Subcutaneous abdominal adipose tissue (tissue), 5 donors: ENCODE results near the gene SLC9A8.
"Not testable (repeated sequence)": the region's sequence is repeated elsewhere in the genome, so short reads cannot be mapped to it uniquely, and the experiment has no call there.

ENCODE experiments used
- H3K27ac ChIP-seq: one replicate; pipeline ENCODE4 v1.7.0; 2013; ENCODE audit warnings: low read depth, mild to moderate bottlenecking, inconsistent platforms, low read length, moderate library complexity
- H3K27me3 ChIP-seq, 5 donors: one replicate each; pipeline ENCODE4 v1.7.0; 2013; ENCODE audit warnings: low read length in 5 of 5, inconsistent platforms in 1 of 5; ENCODE audit not compliant: control insufficient read depth in 5 of 5, insufficient read depth in 4 of 5
- H3K36me3 ChIP-seq, 5 donors: one replicate each; pipeline ENCODE4 v1.7.0; 2013; ENCODE audit warnings: low read length in 5 of 5; ENCODE audit not compliant: control insufficient read depth in 5 of 5, insufficient read depth in 5 of 5
- H3K4me1 ChIP-seq, 5 donors: one replicate each; pipeline ENCODE4 v1.7.0; 2013; ENCODE audit warnings: low read length in 5 of 5, mild to moderate bottlenecking in 3 of 5, moderate library complexity in 1 of 5; ENCODE audit not compliant: control insufficient read depth in 5 of 5, insufficient read depth in 5 of 5
- H3K4me3 ChIP-seq, 5 donors: one replicate each; pipeline ENCODE4 v1.7.0; 2013; ENCODE audit warnings: low read length in 5 of 5, low read depth in 1 of 5
- H3K9ac ChIP-seq, 5 donors: one replicate each; pipeline ENCODE4 v1.7.0; 2013; ENCODE audit warnings: low read length in 5 of 5, mild to moderate bottlenecking in 4 of 5, moderate library complexity in 3 of 5
- H3K9me3 ChIP-seq, 5 donors: one replicate each; pipeline ENCODE4 v1.7.0; 2013; ENCODE audit warnings: low read length in 5 of 5; ENCODE audit not compliant: control insufficient read depth in 5 of 5
- donor health status: healthy.
- donor health status: healthy.
- donor health status: healthy.
- donor health status: healthy.
- donor health status: healthy.

Gene SLC9A8

GRCh38 chr20:49775229-49775693, 37.4 kb upstream of the SLC9A8 start:
- no peaks in the 10 kb centered on the region for H3K36me3 ChIP-seq
- H3K4me1 ChIP-seq, result peaks cover 6 to 39% (median 35%) of the 10 kb centered on the region in 5 donors
- no peaks in the 10 kb centered on the region for H3K9me3 ChIP-seq
- no peak overlapping the region for H3K4me3 ChIP-seq
- peak overlapping the region; percentile 59 for H3K27ac ChIP-seq
- peak overlapping the region in 1 of 5 donors; percentile 71 for H3K9ac ChIP-seq
- H3K27me3 ChIP-seq, result no peaks in the 10 kb centered on the region

- Histone ChIP-seq H3K36me3 (no peaks in the 10 kb centered on the region), H3K27me3 (no peaks in the 10 kb centered on the region), H3K9ac (no peak overlapping the region), H3K27ac (no peak overlapping the region), H3K4me3 (no peak overlapping the region), H3K4me1 (peaks cover 0 to 20% (median 16%) of the 10 kb centered on the region in 5 donors), H3K9me3 (no peaks in the 10 kb centered on the region)
Observed at GRCh38 chr20:49779972-49780371, 32.7 kb upstream of the SLC9A8 start.

GRCh38 chr20:49781676-49782075, 31.0 kb upstream of the SLC9A8 start:
- H3K36me3 ChIP-seq, result no peaks in the 10 kb centered on the region
- no peak overlapping the region for H3K4me3 ChIP-seq
- no peaks in the 10 kb centered on the region for H3K27me3 ChIP-seq
- no peak overlapping the region for H3K27ac ChIP-seq
- H3K9me3 ChIP-seq, result no peaks in the 10 kb centered on the region
- H3K4me1 ChIP-seq, result peaks cover 0 to 5% (median 3%) of the 10 kb centered on the region in 5 donors
- H3K9ac ChIP-seq, result no peak overlapping the region

- H3K4me1 ChIP-seq, H3K27ac ChIP-seq, H3K27me3 ChIP-seq, H3K4me3 ChIP-seq, H3K9me3 ChIP-seq, H3K36me3 ChIP-seq, H3K9ac ChIP-seq: not testable (repeated sequence)
Observed at GRCh38 chr20:49782439-49782838, 30.2 kb upstream of the SLC9A8 start.

GRCh38 chr20:49783021-49783995, 29.3 kb upstream of the SLC9A8 start:
- not testable (repeated sequence) for H3K4me1 ChIP-seq, H3K9me3 ChIP-seq, H3K36me3 ChIP-seq, H3K9ac ChIP-seq, H3K4me3 ChIP-seq, H3K27ac ChIP-seq, H3K27me3 ChIP-seq

GRCh38 chr20:49784291-49784690, 28.3 kb upstream of the SLC9A8 start:
- H3K9me3 ChIP-seq, result no peaks in the 10 kb centered on the region
- no peaks in the 10 kb centered on the region for H3K4me1 ChIP-seq
- no peak overlapping the region for H3K9ac ChIP-seq
- no peaks in the 10 kb centered on the region for H3K27me3 ChIP-seq
- no peak overlapping the region for H3K4me3 ChIP-seq
- H3K36me3 ChIP-seq, result no peaks in the 10 kb centered on the region
- no peak overlapping the region for H3K27ac ChIP-seq

- no peaks in the 10 kb centered on the region for H3K36me3 ChIP-seq
- peaks cover 0 to 9% (median 8%) of the 10 kb centered on the region in 5 donors for H3K4me1 ChIP-seq
- no peak overlapping the region for H3K9ac ChIP-seq
- H3K27me3 ChIP-seq, result no peaks in the 10 kb centered on the region
- H3K9me3 ChIP-seq, result no peaks in the 10 kb centered on the region
- no peak overlapping the region for H3K27ac ChIP-seq
- H3K4me3 ChIP-seq, result no peak overlapping the region
Observed at GRCh38 chr20:49785149-49785851, 27.3 kb upstream of the SLC9A8 start.

- no peak overlapping the region for H3K27ac ChIP-seq
- no peaks in the 10 kb centered on the region for H3K9me3 ChIP-seq
- H3K4me1 ChIP-seq, result peaks cover 0 to 12% (median 11%) of the 10 kb centered on the region in 5 donors
- no peaks in the 10 kb centered on the region for H3K27me3 ChIP-seq
- H3K9ac ChIP-seq, result no peak overlapping the region
- H3K36me3 ChIP-seq, result no peaks in the 10 kb centered on the region
- no peak overlapping the region for H3K4me3 ChIP-seq
Observed at GRCh38 chr20:49785852-49786175, 26.8 kb upstream of the SLC9A8 start.

GRCh38 chr20:49786196-49786595, 26.4 kb upstream of the SLC9A8 start:
- H3K9me3 ChIP-seq, result no peaks in the 10 kb centered on the region
- peaks cover 0 to 15% (median 11%) of the 10 kb centered on the region in 5 donors for H3K4me1 ChIP-seq
- H3K4me3 ChIP-seq, result no peak overlapping the region
- H3K27ac ChIP-seq, result no peak overlapping the region
- no peaks in the 10 kb centered on the region for H3K27me3 ChIP-seq
- no peak overlapping the region for H3K9ac ChIP-seq
- H3K36me3 ChIP-seq, result no peaks in the 10 kb centered on the region
